Nephron (organoid): ENCODE measurements around the gene SLC35F6.

Experiments used
- H3K27ac Mint-ChIP-seq, 3 experiments: 2 replicates each; pipeline ENCODE4 v1.8.0; 2020; ENCODE audit warnings: mixed read lengths in 3 of 3, mild to moderate bottlenecking in 2 of 3, moderate library complexity in 1 of 3
- H3K27me3 Mint-ChIP-seq: 2 replicates; pipeline ENCODE4 v1.8.0; 2021; ENCODE audit warnings: low read depth, mild to moderate bottlenecking, moderate library complexity, mixed read lengths
- H3K36me3 Mint-ChIP-seq: 2 replicates; pipeline ENCODE4 v1.8.0; 2020; ENCODE audit warnings: low read depth, mixed read lengths
- H3K4me1 Mint-ChIP-seq: 2 replicates; pipeline ENCODE4 v1.8.0; 2020; ENCODE audit warnings: mixed read lengths
- H3K4me3 Mint-ChIP-seq, 3 experiments: 2 replicates each; pipeline ENCODE4 v1.8.0; 2020; ENCODE audit warnings: mild to moderate bottlenecking in 3 of 3, mixed read lengths in 3 of 3, moderate library complexity in 2 of 3
- H3K9me3 Mint-ChIP-seq: 2 replicates; pipeline ENCODE4 v1.8.0; 2020; ENCODE audit warnings: mixed read lengths
- CTCF ChIP-seq, 3 experiments: fragments of 200-600 bp; sonication (generic); IDR thresholded peaks; one replicate each; pipeline ENCODE4 v1.5.0; 2021; ENCODE audit warnings: antibody characterized with exemption in 3 of 3; ENCODE audit not compliant: unreplicated experiment in 3 of 3

SLC35F6 gene

DNA sequence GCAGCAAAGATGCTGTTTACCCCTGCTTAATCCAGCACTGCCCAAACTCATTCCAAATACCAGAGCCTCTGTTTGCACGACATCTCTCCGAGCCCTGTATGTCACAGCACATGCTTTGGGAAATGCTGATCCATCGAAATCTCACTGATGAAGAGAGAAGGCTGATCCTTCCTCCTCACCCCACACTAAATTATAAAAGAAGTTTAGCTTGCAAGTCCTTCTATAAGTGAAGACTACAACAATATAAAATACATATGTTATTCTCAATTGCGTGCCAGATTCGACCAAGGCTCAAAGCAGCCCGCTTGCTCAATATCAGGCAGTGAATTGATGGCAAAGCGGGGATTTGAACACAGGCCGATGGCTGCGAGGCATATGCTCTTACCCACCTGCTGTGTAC lies 30.7 kb upstream of the SLC35F6 start:
- H3K27me3 Mint-ChIP-seq, result peaks cover 9% of the 10 kb centered on the region
- no peak for TF ChIP-seq CTCF (IDR thresholded peaks at IDR 0.05; ENCODE audit: unreplicated experiment in 3 of 3)
- no peaks in the 10 kb centered on the region for H3K9me3 Mint-ChIP-seq
- no peak overlapping the region for H3K4me3 Mint-ChIP-seq
- peaks cover 17% of the 10 kb centered on the region for H3K4me1 Mint-ChIP-seq
- peak overlapping the region in 2 of 3 experiments; percentile 18 to 21 for H3K27ac Mint-ChIP-seq
- no peaks in the 10 kb centered on the region for H3K36me3 Mint-ChIP-seq

GRCh38 chr2:26735097-26735496 lies 29.0 kb upstream of the SLC35F6 start:
- Mint-ChIP-seq H3K27me3 (peaks cover 13% of the 10 kb centered on the region), H3K4me3 (no peak overlapping the region), H3K9me3 (no peaks in the 10 kb centered on the region), H3K27ac (no peak overlapping the region), H3K4me1 (peaks cover 17% of the 10 kb centered on the region), H3K36me3 (no peaks in the 10 kb centered on the region)
- TF ChIP-seq CTCF (IDR thresholded peaks at IDR 0.05; ENCODE audit: unreplicated experiment in 3 of 3), result no peak

- Mint-ChIP-seq H3K27me3 (peaks cover 13% of the 10 kb centered on the region), H3K27ac (no peak overlapping the region), H3K4me1 (peaks cover 22% of the 10 kb centered on the region), H3K4me3 (no peak overlapping the region), H3K36me3 (no peaks in the 10 kb centered on the region), H3K9me3 (no peaks in the 10 kb centered on the region)
- TF ChIP-seq CTCF (IDR thresholded peaks at IDR 0.05; ENCODE audit: unreplicated experiment in 3 of 3), result no peak
Measured at GRCh38 chr2:26735883-26736588, 28.0 kb upstream of the SLC35F6 start.

- H3K4me3 Mint-ChIP-seq, result no peak overlapping the region
- TF ChIP-seq CTCF (IDR thresholded peaks at IDR 0.05; ENCODE audit: unreplicated experiment in 3 of 3), result no peak
- no peaks in the 10 kb centered on the region for H3K9me3 Mint-ChIP-seq
- H3K27me3 Mint-ChIP-seq, result peaks cover 9% of the 10 kb centered on the region
- peaks cover 27% of the 10 kb centered on the region for H3K4me1 Mint-ChIP-seq
- no peaks in the 10 kb centered on the region for H3K36me3 Mint-ChIP-seq
- no peak overlapping the region for H3K27ac Mint-ChIP-seq
Measured at GRCh38 chr2:26737221-26737620, 26.9 kb upstream of the SLC35F6 start.

DNA sequence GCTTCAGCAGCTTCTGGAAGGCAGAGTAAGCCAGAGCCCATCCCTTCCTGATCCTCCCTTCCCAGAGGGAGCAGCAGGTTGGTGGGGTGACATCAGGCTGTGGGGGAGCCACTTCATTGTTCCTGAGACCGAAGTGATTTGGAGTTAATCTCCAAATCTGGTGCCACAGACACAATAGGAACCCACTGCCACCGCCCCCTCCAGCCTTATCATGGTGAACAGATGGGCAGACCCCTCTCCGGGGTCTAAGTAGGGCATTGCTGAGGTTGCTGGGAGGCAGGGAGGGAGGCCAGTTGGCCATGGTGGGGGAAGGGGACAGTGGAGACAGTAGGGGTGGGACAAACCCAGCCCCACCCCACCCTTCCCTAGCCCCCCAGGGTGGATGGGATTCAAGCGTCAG lies 25.6 kb upstream of the SLC35F6 start:
- Mint-ChIP-seq H3K9me3 (no peaks in the 10 kb centered on the region), H3K4me1 (peaks cover 16% of the 10 kb centered on the region), H3K27me3 (peaks cover 8% of the 10 kb centered on the region), H3K4me3 (no peak overlapping the region), H3K27ac (no peak overlapping the region), H3K36me3 (no peaks in the 10 kb centered on the region)
- TF ChIP-seq CTCF (IDR thresholded peaks at IDR 0.05; ENCODE audit: unreplicated experiment in 3 of 3), result no peak

- no peak for TF ChIP-seq CTCF (IDR thresholded peaks at IDR 0.05; ENCODE audit: unreplicated experiment in 3 of 3)
- Mint-ChIP-seq H3K4me3 (no peak overlapping the region), H3K9me3 (no peaks in the 10 kb centered on the region), H3K36me3 (no peaks in the 10 kb centered on the region), H3K27me3 (peaks cover 8% of the 10 kb centered on the region), H3K27ac (no peak overlapping the region), H3K4me1 (peaks cover 14% of the 10 kb centered on the region)
Measured at GRCh38 chr2:26739514-26739913, 24.6 kb upstream of the SLC35F6 start.
